SK-N-SH (cell line): ENCODE data around the gene PARP11. TPM values are rescaled to one million over a fixed set of nuclear protein-coding genes. Genes with fewer than 3 reads are reported as not detected.

Source experiments
- CTCF ChIA-PET: fragments of 300-600, 350-600 bp; formaldehyde crosslinking; extraction: SDS; loops from one replicate; lab custom pipeline; 2021; lab: Yijun Ruan, JAX
- POLR2A ChIA-PET: fragments of 350-600 bp; sonication (Branson Sonifier 250); formaldehyde crosslinking; extraction: SDS; loops from one replicate; lab custom pipeline; 2020; ENCODE audit warnings: antibody characterized with exemption, inconsistent platforms; lab: Yijun Ruan, JAX
- DNase-seq: peaks from one replicate; pipeline ENCODE4 v3.0.0; 2012
- H2AFZ ChIP-seq: fragments of 200-600 bp; sonication (generic); 2 replicates; pipeline ENCODE4 v1.8.1; 2016; ENCODE audit warnings: antibody characterized with exemption, mild to moderate bottlenecking, low read depth
- H3F3A ChIP-seq: fragments of 200-600 bp; sonication (generic); replicated peaks from 2 replicates; pipeline ENCODE3; 2016; ENCODE audit warnings: antibody characterized with exemption, mild to moderate bottlenecking; ENCODE audit not compliant: insufficient read depth
- H3K27ac ChIP-seq, 2 experiments: fragments of 200-500 bp in 1 of 2; fragments of 200-600 bp in 1 of 2; sonication (Bioruptor generic) in 1 of 2; sonication (generic), shearing (Covaris generic) in 1 of 2; 2 replicates each; pipeline versions ENCODE4 v1.5.1 to v1.6.1; 2014 to 2016; ENCODE audit warnings: low read depth in 2 of 2, inconsistent platforms in 1 of 2, low read length in 1 of 2, mild to moderate bottlenecking in 1 of 2, mixed read lengths in 1 of 2
- H3K27me3 ChIP-seq: fragments of 200-600 bp; sonication (generic), shearing (Covaris generic); 2 replicates; pipeline ENCODE4 v1.6.1; 2016; ENCODE audit warnings: mixed run types; ENCODE audit not compliant: insufficient read depth
- H3K36me3 ChIP-seq, 2 experiments: fragments of 200-500 bp in 1 of 2; fragments of 200-600 bp in 1 of 2; sonication (Bioruptor generic) in 1 of 2; sonication (generic) in 1 of 2; replicated peaks in 1 of 2; 2 replicates each; pipeline versions ENCODE3 to v1.5.1; 2014 to 2016; ENCODE audit warnings: low read length in 1 of 2, mild to moderate bottlenecking in 1 of 2; ENCODE audit not compliant: insufficient read depth in 2 of 2, control insufficient read depth in 1 of 2
- H3K4me1 ChIP-seq, 2 experiments: fragments of 200-500 bp in 1 of 2; fragments of 200-600 bp in 1 of 2; sonication (Bioruptor generic) in 1 of 2; sonication (generic), shearing (Covaris generic) in 1 of 2; 2 replicates each; pipeline versions ENCODE4 v1.5.1 to v1.6.1; 2014 to 2016; ENCODE audit warnings: low read depth in 1 of 2, low read length in 1 of 2, mixed run types in 1 of 2; ENCODE audit not compliant: insufficient read depth in 2 of 2, control insufficient read depth in 1 of 2
- H3K4me2 ChIP-seq: fragments of 200-600 bp; sonication (generic), shearing (Covaris generic); 2 replicates; pipeline ENCODE4 v1.6.1; 2017; ENCODE audit warnings: mixed run types
- H3K4me3 ChIP-seq, 2 experiments: fragments of 200-500 bp in 1 of 2; fragments of 200-600 bp in 1 of 2; sonication (Bioruptor generic) in 1 of 2; sonication (generic), shearing (Covaris generic) in 1 of 2; 2 replicates each; pipeline versions ENCODE4 v1.5.1 to v1.8.1; 2014 to 2016; ENCODE audit warnings: low read depth in 2 of 2, inconsistent platforms in 1 of 2, low read length in 1 of 2, mild to moderate bottlenecking in 1 of 2, mixed read lengths in 1 of 2, moderate library complexity in 1 of 2
- H3K79me2 ChIP-seq: fragments of 200-600 bp; sonication (generic); 2 replicates; pipeline ENCODE4 v1.8.1; 2017; ENCODE audit warnings: mild to moderate bottlenecking; ENCODE audit not compliant: insufficient read depth
- H3K9ac ChIP-seq: fragments of 200-600 bp; sonication (generic); 2 replicates; pipeline ENCODE4 v1.6.1; 2017; ENCODE audit warnings: mixed run types
- H3K9me2 ChIP-seq: fragments of 200-600 bp; sonication (generic); 2 replicates; pipeline ENCODE4 v1.6.1; 2017; ENCODE audit warnings: mixed run types
- H3K9me3 ChIP-seq: fragments of 200-600 bp; sonication (generic); 2 replicates; pipeline ENCODE4 v1.6.1; 2017; ENCODE audit warnings: mixed run types, mild to moderate bottlenecking, moderate library complexity
- H4K20me1 ChIP-seq: fragments of 200-600 bp; sonication (generic); 2 replicates; pipeline ENCODE4 v1.6.1; 2017; ENCODE audit warnings: mild to moderate bottlenecking, mixed run types; ENCODE audit not compliant: insufficient read depth
- CTCF ChIP-seq: fragments of 200-600 bp; sonication (generic); IDR thresholded peaks from 2 replicates; pipeline ENCODE4 v1.6.1; 2017; ENCODE audit warnings: antibody characterized with exemption, mild to moderate bottlenecking, moderate library complexity
- FOXM1 ChIP-seq: IDR thresholded peaks from 2 replicates; pipeline ENCODE4 v1.4.0; 2012; ENCODE audit warnings: low read depth, mild to moderate bottlenecking
- MXI1 ChIP-seq: IDR thresholded peaks from 2 replicates; pipeline ENCODE4 v1.6.1; 2012; ENCODE audit warnings: mild to moderate bottlenecking, low read depth, low read length, improper control_type of control experiment
- NFIC ChIP-seq: IDR thresholded peaks from 2 replicates; pipeline ENCODE4 v1.4.0; 2012; ENCODE audit warnings: borderline replicate concordance
- RAD21 ChIP-seq: IDR thresholded peaks from 2 replicates; pipeline ENCODE4 v1.6.1; 2012; ENCODE audit warnings: mild to moderate bottlenecking, low read length
- RCOR1 ChIP-seq: fragments of 150-350 bp; IDR thresholded peaks from 2 replicates; pipeline ENCODE4 v1.6.1; 2017; ENCODE audit warnings: antibody characterized with exemption, low read length
- REST ChIP-seq: IDR thresholded peaks from 2 replicates; pipeline ENCODE4 v1.6.1; 2012; ENCODE audit warnings: mild to moderate bottlenecking, low read depth, low read length, moderate library complexity
- SIN3A ChIP-seq: IDR thresholded peaks from 2 replicates; pipeline ENCODE4 v1.6.1; 2012; ENCODE audit warnings: low read depth, mild to moderate bottlenecking, low read length, moderate library complexity, borderline replicate concordance
- SMC3 ChIP-seq: IDR thresholded peaks from 2 replicates; pipeline ENCODE4 v1.6.1; 2012; ENCODE audit warnings: low read depth, low read length, improper control_type of control experiment
- TAF1 ChIP-seq: IDR thresholded peaks from 2 replicates; pipeline ENCODE4 v1.6.1; 2012; ENCODE audit warnings: low read depth, mild to moderate bottlenecking, low read length, moderate library complexity, borderline replicate concordance
- TCF12 ChIP-seq: IDR thresholded peaks from 2 replicates; pipeline ENCODE4 v1.4.0; 2012
- TEAD4 ChIP-seq: IDR thresholded peaks from 2 replicates; pipeline ENCODE4 v1.4.0; 2012; ENCODE audit warnings: mild to moderate bottlenecking, borderline replicate concordance; ENCODE audit not compliant: insufficient read depth
- YY1 ChIP-seq: IDR thresholded peaks from 2 replicates; pipeline ENCODE4 v1.4.0; 2012; ENCODE audit warnings: low read depth, mild to moderate bottlenecking
- WGBS: methylation state at CpG from one replicate; pipeline ENCODE4 v1.1.6; 2017; ENCODE audit warnings: low lambda C conversion rate; 5-methylcytosine and 5-hydroxymethylcytosine counted together
- polyA plus RNA-seq, 3 experiments: library from polyadenylated mRNA; depleted of rRNA; stranded (reverse); fragments of >200 nt; gene quantifications; 2 replicates each; pipeline ENCODE4 v1.2.3, GENCODE V29; 2012
- TF ChIP-seq, protein P1 (sequence below): IDR thresholded peaks from 2 replicates; pipeline ENCODE4; 2012

PARP11 gene
- polyA plus RNA-seq, 1 of the 3 experiments (the other 2 are of a cell fraction), result 1.8 TPM

- CTCF ChIA-PET, result interaction anchor here (1.1 to 2.7 kb wide), 2 partner anchors 29 to 533 kb away, joined by 3 to 18 read pairs; no protein-coding TSS in a partner anchor
- no peak overlapping the region for H3K4me3 ChIP-seq
- H2AFZ ChIP-seq, result no peak overlapping the region
- no peak overlapping the region for H3K27ac ChIP-seq
- H3K9ac ChIP-seq, result no peak overlapping the region
- WGBS, result 82% methylated on average over 3 of the region's 3 CpGs
- POLR2A ChIA-PET, result no interaction called here
- no peaks in the 10 kb centered on the region for H3K36me3 ChIP-seq
- no peaks in the 10 kb centered on the region for H3F3A ChIP-seq
- no peaks in the 10 kb centered on the region for H3K27me3 ChIP-seq
- no peaks in the 10 kb centered on the region for H3K4me1 ChIP-seq
- TF ChIP-seq, protein P1, sequence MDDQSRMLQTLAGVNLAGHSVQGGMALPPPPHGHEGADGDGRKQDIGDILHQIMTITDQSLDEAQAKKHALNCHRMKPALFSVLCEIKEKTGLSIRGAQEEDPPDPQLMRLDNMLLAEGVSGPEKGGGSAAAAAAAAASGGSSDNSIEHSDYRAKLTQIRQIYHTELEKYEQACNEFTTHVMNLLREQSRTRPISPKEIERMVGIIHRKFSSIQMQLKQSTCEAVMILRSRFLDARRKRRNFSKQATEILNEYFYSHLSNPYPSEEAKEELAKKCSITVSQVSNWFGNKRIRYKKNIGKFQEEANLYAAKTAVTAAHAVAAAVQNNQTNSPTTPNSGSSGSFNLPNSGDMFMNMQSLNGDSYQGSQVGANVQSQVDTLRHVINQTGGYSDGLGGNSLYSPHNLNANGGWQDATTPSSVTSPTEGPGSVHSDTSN, result no peak
- TF ChIP-seq TEAD4 (no peak), REST (no peak), RCOR1 (no peak), SMC3 (no peak), TAF1 (no peak), YY1 (no peak), TCF12 (no peak), MXI1 (no peak), NFIC (no peak), SIN3A (no peak), FOXM1 (no peak), CTCF (no peak), RAD21 (no peak)
- H3K9me3 ChIP-seq, result no peaks in the 10 kb centered on the region
- no peaks in the 10 kb centered on the region for H3K79me2 ChIP-seq
- no peaks in the 10 kb centered on the region for H4K20me1 ChIP-seq
- H3K4me2 ChIP-seq, result no peak overlapping the region
- no peaks in the 10 kb centered on the region for H3K9me2 ChIP-seq
- no peak for DNase-seq
Measured at GRCh38 chr12:3832738-3833137, 40.5 kb downstream of the PARP11 start.
